ENCODE measurements around the gene BMAL1.

BMAL1 gene

DNA sequence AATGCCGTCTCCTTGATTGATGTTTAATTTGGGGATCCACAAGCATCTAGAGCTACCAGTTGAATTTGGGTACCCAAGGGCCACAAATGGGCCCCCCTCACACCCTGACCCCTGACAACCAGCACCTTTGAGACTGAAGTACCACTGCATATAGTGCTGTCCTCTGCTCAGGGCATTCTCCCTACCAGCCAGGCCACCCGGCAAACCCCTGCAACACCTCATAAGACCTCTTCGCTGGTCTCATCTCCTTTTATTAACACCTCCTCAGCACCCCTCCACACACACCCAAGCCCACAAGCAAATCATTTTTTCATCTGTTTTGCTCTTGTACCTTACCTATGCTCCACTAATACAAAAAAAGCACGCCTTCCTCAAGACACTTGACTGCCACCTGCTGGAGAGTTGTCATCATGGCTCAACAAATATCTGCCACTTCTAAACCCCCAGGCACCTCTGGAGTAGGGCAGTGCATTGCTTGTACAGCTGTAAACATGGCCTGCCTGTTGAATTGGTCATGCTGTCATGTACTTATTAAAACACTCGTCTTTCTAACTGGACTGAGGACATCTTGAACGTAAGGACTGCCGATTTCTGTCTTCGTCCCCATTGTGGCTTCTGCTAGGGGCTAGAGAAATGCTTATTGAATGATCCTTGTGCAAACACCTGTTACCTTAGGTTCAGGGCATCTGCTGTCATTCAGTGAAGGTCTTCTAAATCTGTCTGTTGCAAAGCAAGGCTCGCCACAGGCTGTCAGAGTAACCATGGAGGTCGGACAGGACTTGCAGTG is 66.5 kb downstream of the BMAL1 start:
- peak; percentile 79 for DNase-seq (ENCODE audit: low spot score)

- DNase-seq (ENCODE audit: low spot score) = no peak
Observed at GRCh38 chr11:13344818-13345217, 67.2 kb downstream of the BMAL1 start.

GRCh38 chr11:13346470-13346869 is 68.9 kb downstream of the BMAL1 start:
- no peak for DNase-seq (ENCODE audit: low spot score)

GRCh38 chr11:13347901-13348300 is 70.3 kb downstream of the BMAL1 start:
- no peak for DNase-seq (ENCODE audit: low spot score)

- DNase-seq (ENCODE audit: low spot score) = no peak
Observed at GRCh38 chr11:13348305-13348704, 70.7 kb downstream of the BMAL1 start.

DNA sequence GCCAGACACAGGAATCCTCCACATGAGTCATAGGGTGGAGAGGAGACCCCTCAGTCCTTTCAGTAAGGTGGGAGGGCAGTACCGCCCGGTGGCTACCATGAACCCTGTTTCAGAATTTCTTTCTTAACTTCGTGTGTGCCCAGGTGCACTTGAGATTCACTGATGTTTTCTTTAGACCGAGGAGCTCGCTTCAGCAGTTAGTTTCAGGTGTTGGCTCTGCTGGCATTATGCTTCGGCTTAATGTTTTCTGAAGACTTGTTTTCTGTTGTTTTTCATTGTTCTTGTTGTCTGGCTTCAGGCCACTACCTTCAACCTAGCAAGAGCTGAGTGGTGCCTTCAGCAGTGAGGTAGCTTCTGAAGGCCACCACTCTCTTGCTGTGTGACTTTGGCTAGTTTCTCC is 71.5 kb downstream of the BMAL1 start:
- DNase-seq (ENCODE audit: low spot score) = no peak

DNA sequence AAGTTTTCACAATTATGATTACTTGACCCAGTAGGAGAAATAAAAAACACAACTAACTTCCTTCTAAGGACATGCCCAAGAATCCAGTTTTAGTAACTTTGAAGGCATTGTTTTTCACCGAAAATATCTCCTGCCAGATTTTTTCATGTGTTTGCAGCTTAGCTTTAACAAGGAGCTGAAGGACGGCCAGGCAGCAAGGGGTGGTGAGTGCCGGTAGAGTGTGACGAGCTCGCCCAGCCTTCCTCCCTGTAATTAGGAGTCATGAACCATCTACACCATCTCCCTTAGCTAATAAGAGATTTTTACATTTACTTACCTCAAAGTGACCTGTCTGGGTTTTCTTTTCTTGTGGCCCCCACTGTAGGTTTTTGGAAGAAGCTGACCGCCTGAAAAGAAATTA is 72.0 kb downstream of the BMAL1 start:
- no peak for DNase-seq (ENCODE audit: low spot score)

DNA sequence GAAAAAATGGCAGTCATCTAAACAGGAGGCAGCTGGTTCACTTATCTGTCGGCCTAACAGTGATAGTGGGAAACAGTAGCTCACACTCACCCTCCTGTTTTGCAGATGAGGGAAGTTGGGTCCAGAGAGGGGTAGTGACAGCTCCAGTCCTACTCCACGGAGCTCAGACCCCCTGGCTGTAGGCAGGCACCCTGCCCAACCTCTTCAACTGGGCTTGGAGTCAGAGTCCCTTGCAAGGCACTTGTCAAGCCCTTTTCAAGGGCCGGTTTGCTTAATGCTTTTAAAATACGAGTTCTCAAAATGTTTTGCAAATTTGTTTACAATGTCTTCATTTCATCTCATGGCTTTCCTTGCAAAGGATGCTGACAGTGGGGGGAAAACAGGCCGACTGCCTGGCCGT is 75.1 kb downstream of the BMAL1 start:
- DNase-seq (ENCODE audit: low spot score) = no peak

- DNase-seq (ENCODE audit: low spot score) = no peak
Observed at GRCh38 chr11:13354335-13354734, 76.7 kb downstream of the BMAL1 start.

DNA sequence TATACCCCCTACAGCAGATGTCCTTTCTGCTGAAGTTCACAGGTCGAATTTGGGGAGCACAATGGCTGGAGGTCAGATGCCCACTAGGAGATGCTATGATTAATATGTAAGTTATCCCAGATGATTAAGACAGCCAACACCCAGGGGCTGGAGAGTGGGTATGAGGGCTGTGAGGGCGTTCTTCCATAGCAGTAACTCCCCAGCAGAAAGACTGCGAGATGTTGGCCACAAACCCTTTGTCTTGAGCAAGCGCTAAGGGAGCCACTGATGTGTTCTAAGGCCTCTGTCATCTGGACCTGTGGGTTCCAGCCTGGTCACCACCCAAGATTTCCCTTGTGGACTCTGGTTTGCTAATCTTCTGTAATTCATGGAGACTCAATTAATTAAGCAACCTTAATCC is 77.6 kb downstream of the BMAL1 start:
- no peak for DNase-seq (ENCODE audit: low spot score)

DNA sequence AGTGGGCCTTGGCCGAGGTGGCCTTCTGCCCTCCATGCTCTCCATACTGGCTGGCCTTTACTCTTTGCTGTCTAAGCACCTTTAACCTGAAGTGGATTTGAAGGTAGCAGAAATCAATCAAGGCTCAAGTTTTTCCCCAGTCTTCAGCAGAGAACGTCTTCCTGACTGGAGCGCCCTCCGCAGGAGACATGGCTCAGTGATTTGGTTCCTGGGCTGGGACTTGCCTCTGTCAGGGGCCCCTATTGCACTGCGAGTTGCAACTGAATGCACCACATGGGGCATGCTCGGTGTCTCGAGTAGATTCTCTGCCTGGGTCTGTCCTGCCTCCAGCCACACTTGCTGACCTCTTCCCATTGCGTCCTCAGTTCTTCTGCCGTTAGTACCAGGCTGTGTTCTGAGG is 79.6 kb downstream of the BMAL1 start:
- DNase-seq (ENCODE audit: low spot score) = no peak

DNA sequence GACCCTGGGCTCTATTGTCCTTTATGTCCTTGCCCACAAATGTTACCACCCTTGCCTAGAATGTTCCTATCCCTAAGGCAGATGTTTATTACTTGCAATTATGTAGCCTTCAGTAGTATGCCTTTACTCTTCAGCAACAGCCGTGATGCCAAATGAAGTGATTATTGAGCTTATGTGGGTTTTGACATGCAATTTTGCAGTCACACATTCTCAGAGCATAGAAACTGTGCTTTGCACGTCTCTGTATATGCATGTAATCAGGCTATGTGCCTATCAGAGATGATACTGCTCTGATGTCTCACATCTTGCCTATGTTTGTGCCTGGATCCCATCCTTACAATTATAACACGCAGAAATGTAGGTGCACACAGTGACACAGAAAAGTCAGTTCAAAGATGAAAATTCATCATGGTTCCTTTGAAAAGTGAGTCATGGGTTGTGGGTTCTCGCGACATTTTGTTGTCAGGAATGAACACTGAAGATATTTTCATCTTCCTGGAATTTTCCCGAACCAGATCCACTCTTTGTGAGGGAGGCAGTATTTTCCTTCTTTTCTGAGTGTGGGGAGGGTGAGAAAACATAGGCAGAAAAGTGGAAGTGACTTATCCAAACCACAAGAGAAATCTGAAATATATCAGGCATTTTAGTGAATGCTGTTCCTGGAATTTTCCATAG is 81.1 kb downstream of the BMAL1 start:
- DNase-seq (ENCODE audit: low spot score) = no peak

GRCh38 chr11:13362596-13363109 is 85.1 kb downstream of the BMAL1 start:
- no peak for DNase-seq (ENCODE audit: low spot score)

GRCh38 chr11:13364388-13364787 is 86.8 kb downstream of the BMAL1 start:
- DNase-seq (ENCODE audit: low spot score) = no peak

DNA sequence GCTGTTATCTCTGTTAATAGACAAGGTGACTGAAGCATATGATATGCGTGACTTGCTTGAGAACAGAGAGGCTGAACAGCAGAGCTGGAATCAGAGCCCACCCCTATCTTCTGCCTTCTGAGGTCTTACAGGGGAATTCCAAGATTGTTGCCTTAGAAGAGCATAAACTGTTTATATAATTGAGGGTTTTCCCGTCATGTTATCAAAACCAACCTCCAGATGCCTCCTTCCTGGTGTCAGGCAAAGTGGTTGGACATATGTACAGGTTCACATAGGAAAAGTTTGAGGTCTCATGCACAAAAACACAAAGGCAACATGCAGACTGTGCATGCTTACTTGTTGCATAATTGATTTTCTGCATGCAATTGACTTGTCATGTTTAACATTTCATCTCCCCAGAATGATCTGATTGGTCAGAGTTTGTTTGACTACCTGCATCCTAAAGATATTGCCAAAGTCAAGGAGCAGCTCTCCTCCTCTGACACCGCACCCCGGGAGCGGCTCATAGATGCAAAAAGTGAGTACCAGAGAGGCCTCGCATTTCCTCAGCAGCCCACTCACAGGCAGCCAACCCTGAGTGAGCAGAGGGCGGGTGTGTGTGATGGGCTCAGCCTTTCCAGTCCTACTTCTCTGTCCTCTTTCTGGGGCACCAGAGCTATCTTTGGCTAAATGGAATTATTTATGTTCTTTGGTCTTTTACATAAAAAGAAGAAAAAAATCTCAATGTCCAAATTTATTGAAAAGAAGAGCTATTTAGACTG is 88.9 kb downstream of the BMAL1 start:
- DNase-seq (ENCODE audit: low spot score) = no peak

GRCh38 chr11:13367115-13367514 is 89.5 kb downstream of the BMAL1 start:
- no peak for DNase-seq (ENCODE audit: low spot score)

DNA sequence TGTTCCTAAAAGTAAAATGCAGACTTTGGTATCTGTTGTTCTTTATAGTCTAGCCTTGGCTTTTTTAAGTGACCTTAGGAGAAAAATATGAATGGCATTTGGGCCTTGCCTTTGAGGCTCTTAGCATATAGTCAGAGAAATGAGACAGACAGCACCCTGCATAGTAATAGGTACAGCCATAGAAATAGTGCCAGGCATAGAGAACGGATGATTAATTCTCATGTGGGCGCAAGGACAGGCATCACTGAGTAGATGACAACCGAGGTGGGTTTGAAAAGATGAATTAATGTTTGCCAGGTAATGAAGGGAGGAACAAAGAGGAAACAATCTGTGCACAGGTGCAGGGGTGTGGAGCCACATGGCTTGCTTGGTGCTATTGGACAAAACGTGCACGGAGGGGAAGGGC is 90.5 kb downstream of the BMAL1 start:
- DNase-seq (ENCODE audit: low spot score) = peak; percentile 17

GRCh38 chr11:13373216-13373615 is 95.6 kb downstream of the BMAL1 start:
- no peak for DNase-seq (ENCODE audit: low spot score)

DNA sequence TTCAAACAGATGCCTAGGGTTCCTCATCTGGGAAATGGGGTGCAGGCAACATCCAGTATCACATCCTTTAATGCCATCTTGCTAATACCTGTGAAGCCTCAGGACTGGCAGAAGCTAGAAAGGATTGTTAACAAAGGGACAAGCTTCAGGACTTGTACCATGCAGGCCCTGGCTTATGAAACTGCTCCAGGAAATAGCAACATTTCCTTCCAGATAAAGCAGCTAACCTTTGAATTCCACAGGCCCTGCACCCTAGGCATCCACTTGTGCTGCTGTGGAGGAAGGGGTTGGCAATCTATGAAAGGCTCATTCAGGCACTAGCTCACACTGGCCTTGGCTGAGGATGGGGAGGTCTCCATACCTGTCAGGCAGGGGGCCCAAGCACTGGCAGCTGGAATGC is 98.2 kb downstream of the BMAL1 start:
- DNase-seq (ENCODE audit: low spot score) = no peak

DNA sequence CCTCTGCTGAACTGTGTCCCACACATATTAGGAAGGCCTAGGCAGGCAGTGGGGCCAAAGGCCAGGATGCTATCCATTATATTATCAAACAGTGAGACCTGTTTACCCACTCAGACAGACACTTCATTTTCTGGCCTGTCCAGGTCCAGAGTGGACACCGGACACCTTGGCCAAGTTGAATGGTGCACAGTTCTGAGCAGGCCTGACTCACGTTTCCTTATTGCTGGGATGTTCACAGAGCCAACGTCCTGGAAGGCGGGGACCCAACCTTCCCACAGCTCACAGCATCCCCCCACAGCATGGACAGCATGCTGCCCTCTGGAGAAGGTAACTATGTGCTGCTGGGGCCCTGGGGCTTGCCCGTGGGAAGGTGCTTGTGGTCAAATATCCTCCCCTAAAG is 98.8 kb downstream of the BMAL1 start:
- no peak for DNase-seq (ENCODE audit: low spot score)

GRCh38 chr11:13376838-13377237 is 99.2 kb downstream of the BMAL1 start:
- DNase-seq (ENCODE audit: low spot score) = no peak

GRCh38 chr11:13378316-13378715 is 100.7 kb downstream of the BMAL1 start:
- no peak for DNase-seq (ENCODE audit: low spot score)

GRCh38 chr11:13380731-13381130 is 103.1 kb downstream of the BMAL1 start:
- DNase-seq (ENCODE audit: low spot score) = no peak
